Measurements from ENCODE around the gene MRPS24. TPM values are rescaled to one million over a fixed set of nuclear protein-coding genes. Genes with fewer than 3 reads are reported as not detected.

The MRPS24 gene
- total RNA-seq, 1 donor from 2014 or later, result 93.9 TPM

- Histone ChIP-seq H3K27ac (ENCODE audit: low read depth, low read length) (no peak overlapping the region), H3K36me3 (ENCODE audit: insufficient read depth, low read length) (no peaks in the 10 kb centered on the region), H3K79me2 (ENCODE audit: insufficient read depth, low read length) (no peaks in the 10 kb centered on the region), H3K27me3 (ENCODE audit: insufficient read depth, low read length) (no peaks in the 10 kb centered on the region), H3K4me2 (ENCODE audit: low read length) (no peak overlapping the region), H3K9me3 (ENCODE audit: insufficient read depth, low read depth, low read length) (peaks cover 7% of the 10 kb centered on the region), H3K4me3 (ENCODE audit: insufficient read depth, low read depth, low read length) (no peak overlapping the region), H3K4me1 (ENCODE audit: insufficient read depth, low read length) (peaks cover 5% of the 10 kb centered on the region), H3K9ac (ENCODE audit: low read length) (no peak overlapping the region), H4K20me1 (ENCODE audit: insufficient read depth, low read length) (no peaks in the 10 kb centered on the region), H2AFZ (ENCODE audit: low read depth, low read length) (no peak overlapping the region)
- no peak for DNase-seq (ENCODE audit: low read depth)
- no peak for FAIRE-seq
- TF ChIP-seq, protein P1, sequence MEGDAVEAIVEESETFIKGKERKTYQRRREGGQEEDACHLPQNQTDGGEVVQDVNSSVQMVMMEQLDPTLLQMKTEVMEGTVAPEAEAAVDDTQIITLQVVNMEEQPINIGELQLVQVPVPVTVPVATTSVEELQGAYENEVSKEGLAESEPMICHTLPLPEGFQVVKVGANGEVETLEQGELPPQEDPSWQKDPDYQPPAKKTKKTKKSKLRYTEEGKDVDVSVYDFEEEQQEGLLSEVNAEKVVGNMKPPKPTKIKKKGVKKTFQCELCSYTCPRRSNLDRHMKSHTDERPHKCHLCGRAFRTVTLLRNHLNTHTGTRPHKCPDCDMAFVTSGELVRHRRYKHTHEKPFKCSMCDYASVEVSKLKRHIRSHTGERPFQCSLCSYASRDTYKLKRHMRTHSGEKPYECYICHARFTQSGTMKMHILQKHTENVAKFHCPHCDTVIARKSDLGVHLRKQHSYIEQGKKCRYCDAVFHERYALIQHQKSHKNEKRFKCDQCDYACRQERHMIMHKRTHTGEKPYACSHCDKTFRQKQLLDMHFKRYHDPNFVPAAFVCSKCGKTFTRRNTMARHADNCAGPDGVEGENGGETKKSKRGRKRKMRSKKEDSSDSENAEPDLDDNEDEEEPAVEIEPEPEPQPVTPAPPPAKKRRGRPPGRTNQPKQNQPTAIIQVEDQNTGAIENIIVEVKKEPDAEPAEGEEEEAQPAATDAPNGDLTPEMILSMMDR (IDR thresholded peaks at IDR 0.05; ENCODE audit: insufficient read depth, low read depth, low read length), result no peak
- no peak for TF ChIP-seq EZH2 (IDR thresholded peaks at IDR 0.05; ENCODE audit: insufficient read depth, low read length)
- peaks cover 4% of the 10 kb centered on the region for H3K9me3 Mint-ChIP-seq (ENCODE audit: unreplicated experiment)
- H3K27me3 Mint-ChIP-seq (ENCODE audit: low read depth, unreplicated experiment), result no peaks in the 10 kb centered on the region
- no peak overlapping the region for H3K4me3 Mint-ChIP-seq (ENCODE audit: unreplicated experiment)
- H3K36me3 Mint-ChIP-seq (ENCODE audit: low read depth, unreplicated experiment), result no peaks in the 10 kb centered on the region
- no peaks in the 10 kb centered on the region for H3K4me1 Mint-ChIP-seq (ENCODE audit: low read depth, unreplicated experiment)
- H3K27ac Mint-ChIP-seq (ENCODE audit: unreplicated experiment), result no peak overlapping the region
These were observed 18.8 kb downstream of the MRPS24 start for GRCh38 chr7:43850348-43851116.

- Mint-ChIP-seq H3K27ac (ENCODE audit: unreplicated experiment) (no peak overlapping the region), H3K9me3 (ENCODE audit: unreplicated experiment) (peaks cover 4% of the 10 kb centered on the region), H3K4me1 (ENCODE audit: low read depth, unreplicated experiment) (no peaks in the 10 kb centered on the region), H3K4me3 (ENCODE audit: unreplicated experiment) (no peak overlapping the region), H3K27me3 (ENCODE audit: low read depth, unreplicated experiment) (peaks cover under 1% of the 10 kb centered on the region), H3K36me3 (ENCODE audit: low read depth, unreplicated experiment) (no peaks in the 10 kb centered on the region)
- Histone ChIP-seq H3K27ac (ENCODE audit: low read depth, low read length) (no peak overlapping the region), H4K20me1 (ENCODE audit: insufficient read depth, low read length) (no peaks in the 10 kb centered on the region), H3K9ac (ENCODE audit: low read length) (no peak overlapping the region), H3K4me3 (ENCODE audit: insufficient read depth, low read depth, low read length) (no peak overlapping the region), H3K79me2 (ENCODE audit: insufficient read depth, low read length) (no peaks in the 10 kb centered on the region), H3K9me3 (ENCODE audit: insufficient read depth, low read depth, low read length) (peaks cover 7% of the 10 kb centered on the region), H3K36me3 (ENCODE audit: insufficient read depth, low read length) (no peaks in the 10 kb centered on the region), H3K4me1 (ENCODE audit: insufficient read depth, low read length) (peaks cover 5% of the 10 kb centered on the region), H3K4me2 (ENCODE audit: low read length) (no peak overlapping the region), H3K27me3 (ENCODE audit: insufficient read depth, low read length) (no peaks in the 10 kb centered on the region), H2AFZ (ENCODE audit: low read depth, low read length) (no peak overlapping the region)
- DNase-seq (ENCODE audit: low read depth) (no peak), FAIRE-seq (no peak)
- TF ChIP-seq EZH2 (IDR thresholded peaks at IDR 0.05; ENCODE audit: insufficient read depth, low read length), result no peak
- TF ChIP-seq, protein P1 (IDR thresholded peaks at IDR 0.05; ENCODE audit: insufficient read depth, low read depth, low read length), result no peak
These were observed 20.3 kb downstream of the MRPS24 start for GRCh38 chr7:43849047-43849446.

- no peak for FAIRE-seq
- H3K9me3 Mint-ChIP-seq (ENCODE audit: unreplicated experiment), result peaks cover 4% of the 10 kb centered on the region
These were observed 21.8 kb downstream of the MRPS24 start for GRCh38 chr7:43847496-43847895.

More at GRCh38 chr7:43847496-43847895, 21.8 kb downstream of the MRPS24 start:
- Mint-ChIP-seq H3K4me3 (ENCODE audit: unreplicated experiment) (no peak overlapping the region), H3K36me3 (ENCODE audit: low read depth, unreplicated experiment) (no peaks in the 10 kb centered on the region), H3K4me1 (ENCODE audit: low read depth, unreplicated experiment) (no peaks in the 10 kb centered on the region), H3K27ac (ENCODE audit: unreplicated experiment) (no peak overlapping the region), H3K27me3 (ENCODE audit: low read depth, unreplicated experiment) (peaks cover 2% of the 10 kb centered on the region)
- Histone ChIP-seq H3K4me1 (ENCODE audit: insufficient read depth, low read length) (peaks cover 5% of the 10 kb centered on the region), H3K4me2 (ENCODE audit: low read length) (no peak overlapping the region), H4K20me1 (ENCODE audit: insufficient read depth, low read length) (no peaks in the 10 kb centered on the region), H3K79me2 (ENCODE audit: insufficient read depth, low read length) (no peaks in the 10 kb centered on the region), H3K4me3 (ENCODE audit: insufficient read depth, low read depth, low read length) (no peak overlapping the region), H2AFZ (ENCODE audit: low read depth, low read length) (no peak overlapping the region), H3K27ac (ENCODE audit: low read depth, low read length) (no peak overlapping the region), H3K36me3 (ENCODE audit: insufficient read depth, low read length) (no peaks in the 10 kb centered on the region), H3K27me3 (ENCODE audit: insufficient read depth, low read length) (no peaks in the 10 kb centered on the region), H3K9ac (ENCODE audit: low read length) (no peak overlapping the region), H3K9me3 (ENCODE audit: insufficient read depth, low read depth, low read length) (peaks cover 7% of the 10 kb centered on the region)
- no peak for TF ChIP-seq EZH2 (IDR thresholded peaks at IDR 0.05; ENCODE audit: insufficient read depth, low read length)
- TF ChIP-seq, protein P1 (IDR thresholded peaks at IDR 0.05; ENCODE audit: insufficient read depth, low read depth, low read length), result no peak
- DNase-seq (ENCODE audit: low read depth), result peak; percentile 79
